ENCODE data around the gene SNRNP35. TPM values are rescaled to one million over a fixed set of nuclear protein-coding genes. Genes with fewer than 3 reads are reported as not detected.
"Not testable (repeated sequence)": the region's sequence is repeated elsewhere in the genome, so short reads cannot be mapped to it uniquely, and the experiment has no call there.

SNRNP35 gene
- polyA plus RNA-seq, 4 donors, result 32.3 to 47.6 (median 39.4) TPM

GRCh38 chr12:123487428-123487827 is 29.5 kb downstream of the SNRNP35 start:
- DNase-seq (ENCODE audit: low read depth in 4 of 4, low spot score in 3 of 4), result no peak

GRCh38 chr12:123488539-123489230 is 30.7 kb downstream of the SNRNP35 start:
- DNase-seq (ENCODE audit: low read depth in 4 of 4, low spot score in 3 of 4), result peak in 2 of 4 donors; percentile 28 to 54

GRCh38 chr12:123489580-123489979 is 31.6 kb downstream of the SNRNP35 start:
- no peak for DNase-seq (ENCODE audit: low read depth in 4 of 4, low spot score in 3 of 4)

- no peak for DNase-seq (ENCODE audit: low read depth in 4 of 4, low spot score in 3 of 4)
Measured at GRCh38 chr12:123490089-123490488, 32.1 kb downstream of the SNRNP35 start.

- no peak for DNase-seq (ENCODE audit: low read depth in 4 of 4, low spot score in 3 of 4)
Measured at GRCh38 chr12:123491056-123491455, 33.1 kb downstream of the SNRNP35 start.

- no peak for DNase-seq (ENCODE audit: low read depth in 4 of 4, low spot score in 3 of 4)
Measured at GRCh38 chr12:123491481-123491880, 33.5 kb downstream of the SNRNP35 start.

GRCh38 chr12:123492339-123493039 is 34.5 kb downstream of the SNRNP35 start:
- not testable (repeated sequence) for DNase-seq (ENCODE audit: low read depth in 4 of 4, low spot score in 3 of 4)

- no peak for DNase-seq (ENCODE audit: low read depth in 4 of 4, low spot score in 3 of 4)
Measured at GRCh38 chr12:123494124-123494851, 36.3 kb downstream of the SNRNP35 start.

GRCh38 chr12:123497065-123497464 is 39.1 kb downstream of the SNRNP35 start:
- DNase-seq (ENCODE audit: low read depth in 4 of 4, low spot score in 3 of 4), result no peak

GRCh38 chr12:123498126-123498825 is 40.3 kb downstream of the SNRNP35 start:
- no peak for DNase-seq (ENCODE audit: low read depth in 4 of 4, low spot score in 3 of 4)

- no peak for DNase-seq (ENCODE audit: low read depth in 4 of 4, low spot score in 3 of 4)
Measured at GRCh38 chr12:123499332-123499731, 41.4 kb downstream of the SNRNP35 start.

- no peak for DNase-seq (ENCODE audit: low read depth in 4 of 4, low spot score in 3 of 4)
Measured at GRCh38 chr12:123502163-123502704, 44.3 kb downstream of the SNRNP35 start.

- no peak for DNase-seq (ENCODE audit: low read depth in 4 of 4, low spot score in 3 of 4)
Measured at GRCh38 chr12:123506059-123506842, 48.3 kb downstream of the SNRNP35 start.

- no peak for DNase-seq (ENCODE audit: low read depth in 4 of 4, low spot score in 3 of 4)
Measured at GRCh38 chr12:123506843-123507236, 48.9 kb downstream of the SNRNP35 start.

GRCh38 chr12:123512838-123513665 is 55.1 kb downstream of the SNRNP35 start:
- no peak for DNase-seq (ENCODE audit: low read depth in 4 of 4, low spot score in 3 of 4)

- no peak for DNase-seq (ENCODE audit: low read depth in 4 of 4, low spot score in 3 of 4)
Measured at GRCh38 chr12:123513805-123514204, 55.9 kb downstream of the SNRNP35 start.

- not testable (repeated sequence) for DNase-seq (ENCODE audit: low read depth in 4 of 4, low spot score in 3 of 4)
Measured at GRCh38 chr12:123514582-123515221, 56.8 kb downstream of the SNRNP35 start.

GRCh38 chr12:123516216-123516780 is 58.4 kb downstream of the SNRNP35 start:
- DNase-seq (ENCODE audit: low read depth in 4 of 4, low spot score in 3 of 4), result no peak
